ENCODE data around the gene DYRK1A.

DYRK1A gene

GRCh38 chr21:37514038-37514667 is 147.6 kb downstream of the DYRK1A start:
- TF ChIP-seq CTCF (conservative IDR thresholded peaks at IDR 0.05; ENCODE audit: low read length) (no peak), EZH2phosphoT487 (IDR thresholded peaks at IDR 0.05; ENCODE audit: borderline replicate concordance) (no peak)
- Histone ChIP-seq H3K4me2 (ENCODE audit: low read depth, low read length, poor library complexity, severe bottlenecking) (no peak overlapping the region), H3K4me3 (ENCODE audit: low read length, poor library complexity, severe bottlenecking) (no peak overlapping the region), H4K20me1 (ENCODE audit: insufficient read depth, low read length, poor library complexity, severe bottlenecking) (peaks cover 19% of the 10 kb centered on the region), H2AFZ (ENCODE audit: low read length) (no peak overlapping the region), H3F3A (ENCODE audit: low read depth) (no peaks in the 10 kb centered on the region), H3K9me3 (ENCODE audit: insufficient read depth, low read depth, low read length) (no peaks in the 10 kb centered on the region), H3K9ac (ENCODE audit: low read depth, low read length, poor library complexity, severe bottlenecking) (no peak overlapping the region), H3K27me3 (ENCODE audit: insufficient read depth, low read length, poor library complexity, severe bottlenecking) (no peaks in the 10 kb centered on the region), H3K4me1 (ENCODE audit: insufficient read depth, low read length, poor library complexity, severe bottlenecking) (no peaks in the 10 kb centered on the region), H3K36me3 (ENCODE audit: insufficient read depth, low read length) (peaks cover 78% of the 10 kb centered on the region), H3K79me2 (ENCODE audit: insufficient read depth, low read length) (no peaks in the 10 kb centered on the region; the same call in 1 of the 2 replicates), H3K9me2 (replicated peaks; ENCODE audit: low read depth, low read length) (no peaks in the 10 kb centered on the region)

DNA sequence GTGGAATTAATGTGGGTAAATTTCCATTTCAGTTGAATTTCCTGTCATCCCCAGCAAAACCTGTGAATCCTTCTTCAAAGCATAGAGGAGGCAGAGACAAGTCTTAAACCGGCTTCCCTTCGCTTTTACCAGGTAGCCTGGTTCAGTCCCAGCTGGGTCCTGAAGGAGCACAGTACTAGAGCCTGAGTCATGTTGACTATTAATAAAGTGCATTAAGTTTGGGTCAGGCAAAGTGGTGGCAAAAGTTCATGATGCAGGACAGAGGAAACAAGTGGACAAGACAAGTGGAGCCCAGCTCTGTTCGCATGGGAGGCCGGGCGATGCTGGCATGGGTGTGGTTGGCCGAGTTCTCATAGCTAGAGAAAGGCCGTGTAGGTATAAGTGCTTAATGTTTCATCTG is 150.4 kb downstream of the DYRK1A start:
- Histone ChIP-seq H4K20me1 (ENCODE audit: insufficient read depth, low read length, poor library complexity, severe bottlenecking) (peaks cover 11% of the 10 kb centered on the region), H2AFZ (ENCODE audit: low read length) (no peak overlapping the region), H3K36me3 (ENCODE audit: insufficient read depth, low read length) (peaks cover 50% of the 10 kb centered on the region; the same call in 1 of the 2 replicates), H3F3A (ENCODE audit: low read depth) (no peaks in the 10 kb centered on the region), H3K27me3 (ENCODE audit: insufficient read depth, low read length, poor library complexity, severe bottlenecking) (no peaks in the 10 kb centered on the region), H3K79me2 (ENCODE audit: insufficient read depth, low read length) (no peaks in the 10 kb centered on the region; the same call in 1 of the 2 replicates), H3K4me3 (ENCODE audit: low read length, poor library complexity, severe bottlenecking) (no peak overlapping the region), H3K4me1 (ENCODE audit: insufficient read depth, low read length, poor library complexity, severe bottlenecking) (no peaks in the 10 kb centered on the region), H3K9ac (ENCODE audit: low read depth, low read length, poor library complexity, severe bottlenecking) (no peak overlapping the region), H3K9me2 (replicated peaks; ENCODE audit: low read depth, low read length) (no peaks in the 10 kb centered on the region), H3K9me3 (ENCODE audit: insufficient read depth, low read depth, low read length) (no peaks in the 10 kb centered on the region), H3K4me2 (ENCODE audit: low read depth, low read length, poor library complexity, severe bottlenecking) (no peak overlapping the region)
- no peak for TF ChIP-seq CTCF (conservative IDR thresholded peaks at IDR 0.05; ENCODE audit: low read length)
- no peak for TF ChIP-seq EZH2phosphoT487 (IDR thresholded peaks at IDR 0.05; ENCODE audit: borderline replicate concordance)

- no peaks in the 10 kb centered on the region for H4K20me1 ChIP-seq (ENCODE audit: insufficient read depth, low read length, poor library complexity, severe bottlenecking)
- no peaks in the 10 kb centered on the region for H3K79me2 ChIP-seq (ENCODE audit: insufficient read depth, low read length)
- TF ChIP-seq EZH2phosphoT487 (IDR thresholded peaks at IDR 0.05; ENCODE audit: borderline replicate concordance) (no peak), CTCF (conservative IDR thresholded peaks at IDR 0.05; ENCODE audit: low read length) (no peak)
- no peaks in the 10 kb centered on the region for H3K4me1 ChIP-seq (ENCODE audit: insufficient read depth, low read length, poor library complexity, severe bottlenecking)
- H3K4me2 ChIP-seq (ENCODE audit: low read depth, low read length, poor library complexity, severe bottlenecking), result no peak overlapping the region
- H3K9ac ChIP-seq (ENCODE audit: low read depth, low read length, poor library complexity, severe bottlenecking), result no peak overlapping the region
- peaks cover 13% of the 10 kb centered on the region; the same call in 1 of the 2 replicates for H3K36me3 ChIP-seq (ENCODE audit: insufficient read depth, low read length)
- H3K4me3 ChIP-seq (ENCODE audit: low read length, poor library complexity, severe bottlenecking), result no peak overlapping the region
- H3K27me3 ChIP-seq (ENCODE audit: insufficient read depth, low read length, poor library complexity, severe bottlenecking), result no peaks in the 10 kb centered on the region
- no peaks in the 10 kb centered on the region for H3K9me3 ChIP-seq (ENCODE audit: insufficient read depth, low read depth, low read length)
- H3F3A ChIP-seq (ENCODE audit: low read depth), result no peaks in the 10 kb centered on the region
- H3K9me2 ChIP-seq (replicated peaks; ENCODE audit: low read depth, low read length), result no peaks in the 10 kb centered on the region
- no peak overlapping the region for H2AFZ ChIP-seq (ENCODE audit: low read length)
Measured at GRCh38 chr21:37520801-37521200, 154.2 kb downstream of the DYRK1A start.
